ENCODE results near the gene NEURL1.
"Not testable (repeated sequence)": the region's sequence is repeated elsewhere in the genome, so short reads cannot be mapped to it uniquely, and the experiment has no call there.

NEURL1 gene

GRCh38 chr10:103606097-103606438, 112.6 kb downstream of the NEURL1 start:
- not testable (repeated sequence) for DNase-seq (ENCODE audit: low read depth in 2 of 2)

GRCh38 chr10:103607051-103607450, 113.5 kb downstream of the NEURL1 start:
- DNase-seq (ENCODE audit: low read depth in 2 of 2) = not testable (repeated sequence)

GRCh38 chr10:103608056-103608455, 114.6 kb downstream of the NEURL1 start:
- not testable (repeated sequence) for DNase-seq (ENCODE audit: low read depth in 2 of 2)

GRCh38 chr10:103609231-103610082, 116.0 kb downstream of the NEURL1 start:
- no peak for DNase-seq (ENCODE audit: low read depth in 2 of 2)

GRCh38 chr10:103610083-103610472, 116.6 kb downstream of the NEURL1 start:
- DNase-seq (ENCODE audit: low read depth in 2 of 2) = no peak

GRCh38 chr10:103610921-103611511, 117.5 kb downstream of the NEURL1 start:
- no peak for DNase-seq (ENCODE audit: low read depth in 2 of 2)

GRCh38 chr10:103612462-103613365, 119.2 kb downstream of the NEURL1 start:
- DNase-seq (ENCODE audit: low read depth in 2 of 2) = no peak

- no peak for DNase-seq (ENCODE audit: low read depth in 2 of 2)
Measured at GRCh38 chr10:103613616-103614015, 120.1 kb downstream of the NEURL1 start.

- no peak for DNase-seq (ENCODE audit: low read depth in 2 of 2)
Measured at GRCh38 chr10:103614306-103615158, 121.0 kb downstream of the NEURL1 start.

- DNase-seq (ENCODE audit: low read depth in 2 of 2) = no peak
Measured at GRCh38 chr10:103616705-103617601, 123.4 kb downstream of the NEURL1 start.

GRCh38 chr10:103617602-103618385, 124.3 kb downstream of the NEURL1 start:
- DNase-seq (ENCODE audit: low read depth in 2 of 2) = no peak

GRCh38 chr10:103618575-103619423, 125.3 kb downstream of the NEURL1 start:
- no peak for DNase-seq (ENCODE audit: low read depth in 2 of 2)

- no peak for DNase-seq (ENCODE audit: low read depth in 2 of 2)
Measured at GRCh38 chr10:103619424-103620351, 126.2 kb downstream of the NEURL1 start.

- no peak for DNase-seq (ENCODE audit: low read depth in 2 of 2)
Measured at GRCh38 chr10:103620352-103620740, 126.8 kb downstream of the NEURL1 start.

- no peak for DNase-seq (ENCODE audit: low read depth in 2 of 2)
Measured at GRCh38 chr10:103620891-103621782, 127.6 kb downstream of the NEURL1 start.

GRCh38 chr10:103621783-103622125, 128.2 kb downstream of the NEURL1 start:
- no peak for DNase-seq (ENCODE audit: low read depth in 2 of 2)

GRCh38 chr10:103622286-103622685, 128.8 kb downstream of the NEURL1 start:
- no peak for DNase-seq (ENCODE audit: low read depth in 2 of 2)

Measured in stimulated activated CD8-positive, alpha-beta memory T cell treated with anti-CD3 and anti-CD28 coated beads, Interleukin-7, amount 100 ng/mL, for 1 hour (primary cell).